ENCODE results near the gene UBQLN2.
"Not testable (repeated sequence)": the region's sequence is repeated elsewhere in the genome, so short reads cannot be mapped to it uniquely, and the experiment has no call there.

DNA sequence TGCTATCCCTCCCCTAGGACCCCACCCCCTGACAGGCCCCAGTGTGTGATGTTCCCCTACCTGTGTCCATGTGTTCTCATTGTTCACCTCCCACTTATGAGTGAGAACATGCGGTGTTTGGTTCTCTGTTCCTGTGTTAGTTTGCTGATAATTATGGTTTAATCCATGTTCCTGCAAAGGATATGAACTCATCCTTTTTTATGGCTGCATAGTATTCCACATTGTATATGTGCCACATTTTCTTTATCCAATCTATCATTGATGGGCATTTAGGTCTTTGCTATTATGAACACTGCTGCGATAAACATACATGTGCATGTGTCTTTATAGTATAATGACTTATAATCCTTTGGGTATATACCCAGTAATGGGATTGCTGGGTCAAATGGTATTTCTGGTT, 28.4 kb downstream of the UBQLN2 start:
- TF ChIP-seq, protein P1, sequence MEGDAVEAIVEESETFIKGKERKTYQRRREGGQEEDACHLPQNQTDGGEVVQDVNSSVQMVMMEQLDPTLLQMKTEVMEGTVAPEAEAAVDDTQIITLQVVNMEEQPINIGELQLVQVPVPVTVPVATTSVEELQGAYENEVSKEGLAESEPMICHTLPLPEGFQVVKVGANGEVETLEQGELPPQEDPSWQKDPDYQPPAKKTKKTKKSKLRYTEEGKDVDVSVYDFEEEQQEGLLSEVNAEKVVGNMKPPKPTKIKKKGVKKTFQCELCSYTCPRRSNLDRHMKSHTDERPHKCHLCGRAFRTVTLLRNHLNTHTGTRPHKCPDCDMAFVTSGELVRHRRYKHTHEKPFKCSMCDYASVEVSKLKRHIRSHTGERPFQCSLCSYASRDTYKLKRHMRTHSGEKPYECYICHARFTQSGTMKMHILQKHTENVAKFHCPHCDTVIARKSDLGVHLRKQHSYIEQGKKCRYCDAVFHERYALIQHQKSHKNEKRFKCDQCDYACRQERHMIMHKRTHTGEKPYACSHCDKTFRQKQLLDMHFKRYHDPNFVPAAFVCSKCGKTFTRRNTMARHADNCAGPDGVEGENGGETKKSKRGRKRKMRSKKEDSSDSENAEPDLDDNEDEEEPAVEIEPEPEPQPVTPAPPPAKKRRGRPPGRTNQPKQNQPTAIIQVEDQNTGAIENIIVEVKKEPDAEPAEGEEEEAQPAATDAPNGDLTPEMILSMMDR (IDR thresholded peaks at IDR 0.05): not testable (repeated sequence)
- TF ChIP-seq POLR2A, EP300 (IDR thresholded peaks at IDR 0.05): not testable (repeated sequence)

Data from tibial nerve (tissue), 4 donors.